Heart left ventricle (tissue), 16 donors: Measurements from ENCODE around the gene ZNF740. TPM values are rescaled to one million over a fixed set of nuclear protein-coding genes. Genes with fewer than 3 reads are reported as not detected.

Experiments
- ATAC-seq, 4 donors: fragments of 200-7000 bp; cut with Tn5 transposase; one replicate each; pipeline ENCODE4 v1.9.1; 2020 to 2022; ENCODE audit warnings: moderate library complexity in 4 of 4, mild to moderate bottlenecking in 3 of 4, moderate number of reproducible peaks in 1 of 4
- DNase-seq, 5 donors: peaks; one replicate each; pipeline ENCODE4 v3.0.0-alpha.2; 2020
- H3K27ac ChIP-seq, 12 donors: fragments of 200-600 bp; sonication (generic) in 4 of 12; one replicate each; pipeline versions ENCODE4 v1.5.0 to v1.8.0; 2016 to 2022; ENCODE audit warnings: mild to moderate bottlenecking in 2 of 12
- H3K27me3 ChIP-seq, 9 donors: fragments of 200-600 bp; sonication (generic) in 2 of 9; one replicate each; pipeline versions ENCODE4 v1.5.1 to v1.8.0; 2016 to 2022; ENCODE audit warnings: mild to moderate bottlenecking in 3 of 9
- H3K36me3 ChIP-seq, 9 donors: fragments of 200-600 bp; sonication (generic) in 2 of 9; one replicate each; pipeline versions ENCODE4 v1.5.0 to v1.8.0; 2018 to 2022; ENCODE audit warnings: mild to moderate bottlenecking in 2 of 9
- H3K4me1 ChIP-seq, 12 donors: fragments of 200-600 bp; sonication (generic) in 4 of 12; one replicate each; pipeline versions ENCODE4 v1.5.0 to v1.8.0; 2016 to 2022; ENCODE audit warnings: mild to moderate bottlenecking in 3 of 12
- H3K4me3 ChIP-seq, 12 donors: fragments of 200-600 bp; sonication (generic) in 4 of 12; one replicate each; pipeline versions ENCODE4 v1.5.0 to v1.8.0; 2017 to 2022; ENCODE audit warnings: mild to moderate bottlenecking in 9 of 12, moderate library complexity in 4 of 12
- H3K9me3 ChIP-seq, 12 donors: fragments of 200-600 bp; sonication (generic) in 4 of 12; one replicate each; pipeline versions ENCODE4 v1.5.0 to v1.8.0; 2016 to 2022; ENCODE audit warnings: mild to moderate bottlenecking in 1 of 12
- POLR2A ChIP-seq, 2 donors: fragments of 450-650 bp; IDR thresholded peaks; one replicate each; pipeline ENCODE4 v1.6.1; 2017; ENCODE audit warnings: antibody characterized with exemption in 2 of 2, mild to moderate bottlenecking in 2 of 2, moderate library complexity in 2 of 2
- WGBS, 4 donors: extraction: QIAGEN DNeasy Blood & Tissue Kit in 2 of 4; methylation state at CpG; one replicate each; pipeline versions ENCODE4 v1.1.5 to v1.1.7; 2013 to 2018; 5-methylcytosine and 5-hydroxymethylcytosine counted together
- intact Hi-C, 10 donors: fragments of 100-400 bp; cut with DNase I; formaldehyde crosslinking; loops; one replicate each; pipeline versions ENCODE4 v1.11.1 to v1.14.2; 2022
- polyA plus RNA-seq, 2 donors: library from polyadenylated mRNA; stranded (reverse); fragments of 200-250 nt; gene quantifications; one replicate each; pipeline ENCODE4 v1.2.3, GENCODE V29; 2013
- total RNA-seq, 9 donors: library from RNA; depleted of rRNA in 2 of 9; stranded (reverse); fragments of >200 nt in 2 of 9; fragmentation: NEBNext Ultra II Directional in 3 of 9; extraction: Animal tissue kit (Norgen Biotek cat#: 25700) in 3 of 9; gene quantifications; one replicate each; pipeline versions ENCODE4 v1.1.0 to v1.2.4, GENCODE V29; 2016 to 2023
- TF ChIP-seq, protein P1 (sequence below), 12 donors: fragments of 200-600 bp; sonication (generic) in 4 of 12; IDR thresholded peaks; one replicate each; pipeline versions ENCODE4 v1.5.0 to v1.8.0; 2018 to 2022; ENCODE audit warnings: antibody characterized with exemption in 12 of 12, mild to moderate bottlenecking in 5 of 12
- donor health status: ischemic (EF 13 %, LVEDD 7.1; RV severe dilation, severe dysfunction).
- donor health status: healthy with polysubstance abuse.
- donor health status: DM: no; HTN: yes; CAD: no.
- donor health status: DM: no; HTN: no; CAD: no.
- donor health status: ischemic (EF 25% LVEDD 6.9; RV normal size, moderate dysfunction).
- donor health status: ischemic (EF 25% LVEDD 5.7; RV mildly dilated, moderate dysfunction).
- donor health status: healthy.
- donor health status: DM: yes; HTN: yes; CAD: no.
- donor health status: ischemic (EF 35%, LVEDD 5.7; RV mildly dilated, moderate dysfunction).
- donor health status: nonischemic (EF 11% LVEDD 7.7; RV severe dilation, severe dysfunction).
- donor health status: DM: yes; HTN: yes; CAD: no.
- donor health status: PGD.
- donor health status: ischemic (EF 29% LVEDD 5.4; RV normal size, mild dysfunction).
- donor health status: nonischemic (EF 23%, LVEDD 6.1; RV moderate dilation, normal function).

Gene ZNF740
- total and polyA plus RNA-seq, 11 donors, result 4.8 to 27.4 (median 17.6) TPM

DNA sequence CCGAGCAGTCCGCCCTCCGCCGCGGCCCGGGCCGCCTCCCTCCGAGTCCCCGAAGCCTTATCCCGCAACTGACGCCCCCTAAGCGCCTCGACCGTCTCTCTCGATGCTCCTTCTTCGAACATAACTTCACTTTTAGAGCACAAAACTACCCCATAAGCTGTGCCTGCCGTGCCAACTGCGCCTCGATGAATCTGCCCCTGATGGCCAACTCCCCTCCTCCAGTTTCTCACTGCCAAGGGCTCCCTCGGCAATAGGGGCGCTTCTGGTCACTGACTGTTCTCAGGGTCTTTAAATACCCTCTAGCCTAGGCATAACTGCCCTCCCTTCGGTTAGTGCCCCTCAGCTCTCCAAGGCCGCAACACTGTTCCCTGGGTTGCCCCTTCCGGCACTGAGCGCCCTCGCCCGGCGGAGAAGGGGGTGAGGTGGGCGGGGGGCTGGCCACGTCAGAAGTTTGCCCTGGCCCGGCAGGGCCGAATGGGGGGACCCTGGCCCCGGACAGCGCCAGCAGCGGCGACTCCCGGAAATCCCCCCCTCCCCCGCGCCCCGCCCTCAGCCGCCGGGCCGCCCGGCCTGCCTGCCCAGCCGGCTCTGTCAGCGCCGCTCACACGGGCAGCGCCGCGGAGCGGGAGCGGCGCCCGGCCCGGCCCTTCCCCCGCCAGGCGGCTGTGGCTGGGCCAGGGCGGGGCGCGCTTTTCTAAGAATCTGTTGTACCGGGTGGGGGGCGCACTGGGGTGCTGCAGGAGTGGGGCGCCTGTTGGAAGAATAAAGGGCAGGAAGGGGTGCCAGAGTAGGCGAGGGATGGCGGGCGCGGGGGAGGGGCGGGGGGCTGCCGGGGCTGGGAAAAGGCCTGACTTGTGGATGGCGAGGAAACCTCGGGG is 40.9 kb downstream of the ZNF740 start:
- DNase-seq, result peak; percentile 83 to 89 (median 84)
- intact Hi-C loops, result loop anchor here in 9 of 10 donors (1.0 to 5.0 kb wide), 6 partner anchors 29 to 46 kb away; partner anchors contain the start of genes CSAD (in 1 of the 9), ESPL1 (in 1 of the 9) and ZNF740 (in 1 of the 9)
- H3K4me1 ChIP-seq, result peaks cover 6 to 76% (median 52%) of the 10 kb centered on the region in 12 donors
- peak overlapping the region; percentile 51 to 95 (median 74) for H3K4me3 ChIP-seq
- H3K9me3 ChIP-seq, result no peaks in the 10 kb centered on the region
- H3K27ac ChIP-seq, result peak overlapping the region; percentile 96 to 100 (median 100)
- no peak for TF ChIP-seq POLR2A (IDR thresholded peaks at IDR 0.05)
- TF ChIP-seq, protein P1, sequence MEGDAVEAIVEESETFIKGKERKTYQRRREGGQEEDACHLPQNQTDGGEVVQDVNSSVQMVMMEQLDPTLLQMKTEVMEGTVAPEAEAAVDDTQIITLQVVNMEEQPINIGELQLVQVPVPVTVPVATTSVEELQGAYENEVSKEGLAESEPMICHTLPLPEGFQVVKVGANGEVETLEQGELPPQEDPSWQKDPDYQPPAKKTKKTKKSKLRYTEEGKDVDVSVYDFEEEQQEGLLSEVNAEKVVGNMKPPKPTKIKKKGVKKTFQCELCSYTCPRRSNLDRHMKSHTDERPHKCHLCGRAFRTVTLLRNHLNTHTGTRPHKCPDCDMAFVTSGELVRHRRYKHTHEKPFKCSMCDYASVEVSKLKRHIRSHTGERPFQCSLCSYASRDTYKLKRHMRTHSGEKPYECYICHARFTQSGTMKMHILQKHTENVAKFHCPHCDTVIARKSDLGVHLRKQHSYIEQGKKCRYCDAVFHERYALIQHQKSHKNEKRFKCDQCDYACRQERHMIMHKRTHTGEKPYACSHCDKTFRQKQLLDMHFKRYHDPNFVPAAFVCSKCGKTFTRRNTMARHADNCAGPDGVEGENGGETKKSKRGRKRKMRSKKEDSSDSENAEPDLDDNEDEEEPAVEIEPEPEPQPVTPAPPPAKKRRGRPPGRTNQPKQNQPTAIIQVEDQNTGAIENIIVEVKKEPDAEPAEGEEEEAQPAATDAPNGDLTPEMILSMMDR (IDR thresholded peaks at IDR 0.05), result peak in 6 of 12 donors; percentile 12 to 44 (median 40)
- ATAC-seq, result peak; percentile 50 to 66 (median 63)
- 0 to 2% (median 1%) methylated on average over 37 to 72 of the region's 72 CpGs for WGBS, 4 donors
- no peaks in the 10 kb centered on the region for H3K36me3 ChIP-seq
- no peaks in the 10 kb centered on the region for H3K27me3 ChIP-seq

DNA sequence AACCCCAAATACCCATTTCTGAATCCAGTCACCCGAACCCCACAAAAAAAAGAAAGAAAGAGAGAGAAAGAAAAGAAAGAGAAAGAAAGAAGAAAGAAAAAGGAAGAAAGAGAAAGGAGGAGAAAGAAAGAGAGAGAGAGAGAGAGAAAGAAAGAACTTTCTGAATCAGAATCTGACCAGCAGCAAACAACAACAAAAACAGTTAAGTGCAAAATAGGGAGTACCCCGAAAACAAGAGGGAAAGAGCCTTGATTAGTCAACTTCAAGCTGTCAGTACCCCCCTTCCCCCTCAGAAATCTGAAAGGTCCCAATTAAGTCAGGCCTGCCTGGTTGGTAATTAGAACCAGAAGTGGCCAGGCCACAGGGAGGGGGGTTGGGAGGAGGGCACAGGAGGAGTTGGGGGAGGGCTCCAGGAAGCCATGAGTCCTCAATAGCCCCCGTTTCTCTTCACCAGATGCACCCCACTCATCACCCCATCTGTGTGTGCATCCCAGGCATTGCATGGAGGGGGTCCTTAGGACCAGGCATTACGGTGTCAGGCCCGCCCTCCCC is 41.7 kb downstream of the ZNF740 start:
- Histone ChIP-seq H3K4me3 (peak overlapping the region; percentile 51 to 95 (median 74)), H3K4me1 (peaks cover 6 to 68% (median 45%) of the 10 kb centered on the region in 12 donors), H3K9me3 (no peaks in the 10 kb centered on the region), H3K36me3 (peaks cover 0 to 3% (median 0%) of the 10 kb centered on the region in 9 donors), H3K27ac (peak overlapping the region; percentile 96 to 100 (median 100)), H3K27me3 (no peaks in the 10 kb centered on the region)
- ATAC-seq (no peak), DNase-seq (no peak)
- intact Hi-C loops, result loop anchor here in 2 of 10 donors (2.0 to 5.0 kb wide), 2 partner anchors 29 to 45 kb away; partner anchors contain the start of gene ESPL1 (in 1 of the 2)
- TF ChIP-seq, protein P1 (IDR thresholded peaks at IDR 0.05), result no peak
- no peak for TF ChIP-seq POLR2A (IDR thresholded peaks at IDR 0.05)
- WGBS, 4 donors, result 47 to 60% (median 54%) methylated on average over 5 of the region's 5 CpGs

DNA sequence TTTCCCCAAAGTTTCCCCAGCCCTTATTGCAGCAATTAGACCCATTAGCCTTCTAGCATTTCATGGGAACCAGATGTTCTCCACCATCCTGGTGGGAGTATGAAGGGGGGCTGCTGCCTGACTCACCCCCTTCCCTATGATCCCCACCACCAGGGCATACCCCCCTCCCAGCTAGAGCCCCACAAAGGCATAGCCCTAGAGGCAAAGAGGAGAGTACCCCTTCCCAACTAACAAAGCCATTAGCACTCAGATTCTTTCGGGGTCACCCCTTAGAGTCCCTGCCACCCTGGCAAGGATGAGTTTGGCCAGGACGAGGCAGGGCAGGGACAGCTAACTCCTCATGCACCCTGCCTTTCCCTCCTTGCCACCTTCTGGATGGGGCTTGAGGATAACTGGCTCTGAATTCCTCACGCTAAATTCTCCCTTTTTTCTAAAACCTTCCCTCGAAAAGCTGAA is 42.3 kb downstream of the ZNF740 start:
- 60 to 63% (median 61%) methylated on average over 4 of the region's 4 CpGs for WGBS, 4 donors
- H3K4me1 ChIP-seq, result peaks cover 4 to 62% (median 39%) of the 10 kb centered on the region in 12 donors
- H3K9me3 ChIP-seq, result no peaks in the 10 kb centered on the region
- TF ChIP-seq POLR2A (IDR thresholded peaks at IDR 0.05), result no peak
- TF ChIP-seq, protein P1 (IDR thresholded peaks at IDR 0.05), result no peak
- ATAC-seq (no peak), DNase-seq (no peak)
- H3K27me3 ChIP-seq, result no peaks in the 10 kb centered on the region
- peaks cover 0 to 5% (median 0%) of the 10 kb centered on the region in 9 donors for H3K36me3 ChIP-seq
- intact Hi-C loops, result loop anchor here in 2 of 10 donors (2.0 to 5.0 kb wide), 2 partner anchors 28 to 44 kb away; partner anchors contain the start of gene ESPL1 (in 1 of the 2)
- no peak overlapping the region for H3K4me3 ChIP-seq
- H3K27ac ChIP-seq, result peak overlapping the region; percentile 26 to 100 (median 100)
